Measurements from ENCODE around the gene SBF1.
"Not testable (repeated sequence)": the region's sequence is repeated elsewhere in the genome, so short reads cannot be mapped to it uniquely, and the experiment has no call there.

SBF1 gene, protein sequence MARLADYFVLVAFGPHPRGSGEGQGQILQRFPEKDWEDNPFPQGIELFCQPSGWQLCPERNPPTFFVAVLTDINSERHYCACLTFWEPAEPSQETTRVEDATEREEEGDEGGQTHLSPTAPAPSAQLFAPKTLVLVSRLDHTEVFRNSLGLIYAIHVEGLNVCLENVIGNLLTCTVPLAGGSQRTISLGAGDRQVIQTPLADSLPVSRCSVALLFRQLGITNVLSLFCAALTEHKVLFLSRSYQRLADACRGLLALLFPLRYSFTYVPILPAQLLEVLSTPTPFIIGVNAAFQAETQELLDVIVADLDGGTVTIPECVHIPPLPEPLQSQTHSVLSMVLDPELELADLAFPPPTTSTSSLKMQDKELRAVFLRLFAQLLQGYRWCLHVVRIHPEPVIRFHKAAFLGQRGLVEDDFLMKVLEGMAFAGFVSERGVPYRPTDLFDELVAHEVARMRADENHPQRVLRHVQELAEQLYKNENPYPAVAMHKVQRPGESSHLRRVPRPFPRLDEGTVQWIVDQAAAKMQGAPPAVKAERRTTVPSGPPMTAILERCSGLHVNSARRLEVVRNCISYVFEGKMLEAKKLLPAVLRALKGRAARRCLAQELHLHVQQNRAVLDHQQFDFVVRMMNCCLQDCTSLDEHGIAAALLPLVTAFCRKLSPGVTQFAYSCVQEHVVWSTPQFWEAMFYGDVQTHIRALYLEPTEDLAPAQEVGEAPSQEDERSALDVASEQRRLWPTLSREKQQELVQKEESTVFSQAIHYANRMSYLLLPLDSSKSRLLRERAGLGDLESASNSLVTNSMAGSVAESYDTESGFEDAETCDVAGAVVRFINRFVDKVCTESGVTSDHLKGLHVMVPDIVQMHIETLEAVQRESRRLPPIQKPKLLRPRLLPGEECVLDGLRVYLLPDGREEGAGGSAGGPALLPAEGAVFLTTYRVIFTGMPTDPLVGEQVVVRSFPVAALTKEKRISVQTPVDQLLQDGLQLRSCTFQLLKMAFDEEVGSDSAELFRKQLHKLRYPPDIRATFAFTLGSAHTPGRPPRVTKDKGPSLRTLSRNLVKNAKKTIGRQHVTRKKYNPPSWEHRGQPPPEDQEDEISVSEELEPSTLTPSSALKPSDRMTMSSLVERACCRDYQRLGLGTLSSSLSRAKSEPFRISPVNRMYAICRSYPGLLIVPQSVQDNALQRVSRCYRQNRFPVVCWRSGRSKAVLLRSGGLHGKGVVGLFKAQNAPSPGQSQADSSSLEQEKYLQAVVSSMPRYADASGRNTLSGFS (N-terminal part only)

DNA sequence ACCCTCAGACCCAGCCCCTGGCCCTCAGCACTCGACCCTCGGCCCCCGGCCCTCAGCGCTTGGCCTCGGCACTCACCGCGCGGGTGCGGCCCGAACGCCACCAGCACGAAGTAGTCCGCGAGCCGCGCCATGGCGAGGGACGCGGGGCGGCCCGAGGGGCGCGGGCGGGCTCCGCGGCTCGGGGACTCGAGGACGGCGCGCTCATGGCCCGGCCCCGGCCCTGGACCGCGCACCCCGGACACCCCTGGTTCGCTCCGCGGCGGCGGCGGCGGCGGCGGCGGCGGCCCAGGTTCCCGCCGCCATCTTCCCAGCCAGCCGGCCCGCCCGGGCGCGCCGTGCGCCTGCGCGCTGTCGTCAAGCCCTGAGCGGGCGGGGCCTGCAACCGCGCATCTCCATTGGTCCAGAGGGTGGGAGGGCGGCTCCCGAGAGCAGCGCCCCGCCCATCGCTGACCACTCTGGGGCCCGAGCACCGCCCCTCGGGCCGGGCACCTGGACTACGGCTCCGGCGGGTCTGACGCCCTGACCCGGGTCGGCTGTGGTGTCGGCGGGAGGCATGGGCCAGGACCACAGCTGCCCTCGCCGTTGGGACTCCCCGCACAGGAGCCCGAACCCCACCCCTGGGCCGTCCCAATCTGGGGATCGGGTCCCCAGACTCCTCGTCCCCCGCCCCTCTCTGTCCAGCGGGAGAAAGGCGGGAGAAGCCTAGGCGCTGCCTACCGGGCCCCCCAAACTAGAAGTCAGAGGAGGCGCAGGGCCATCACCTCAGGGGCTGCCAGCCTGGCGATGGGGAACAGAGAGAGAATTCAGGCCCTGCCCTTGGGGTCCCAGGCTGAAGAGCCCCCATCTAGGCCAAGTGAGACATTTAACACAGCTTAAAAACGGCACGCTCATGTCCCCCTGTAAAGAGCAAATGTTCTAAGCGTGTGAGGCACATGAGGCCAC, at the start of gene SBF1:
Gene SBF1 (minus strand): TSS at position 326 of the 942 bp plus-strand sequence. CDS start 195 bp downstream, at position 131.
- peak; percentile 94 for DNase-seq

DNA sequence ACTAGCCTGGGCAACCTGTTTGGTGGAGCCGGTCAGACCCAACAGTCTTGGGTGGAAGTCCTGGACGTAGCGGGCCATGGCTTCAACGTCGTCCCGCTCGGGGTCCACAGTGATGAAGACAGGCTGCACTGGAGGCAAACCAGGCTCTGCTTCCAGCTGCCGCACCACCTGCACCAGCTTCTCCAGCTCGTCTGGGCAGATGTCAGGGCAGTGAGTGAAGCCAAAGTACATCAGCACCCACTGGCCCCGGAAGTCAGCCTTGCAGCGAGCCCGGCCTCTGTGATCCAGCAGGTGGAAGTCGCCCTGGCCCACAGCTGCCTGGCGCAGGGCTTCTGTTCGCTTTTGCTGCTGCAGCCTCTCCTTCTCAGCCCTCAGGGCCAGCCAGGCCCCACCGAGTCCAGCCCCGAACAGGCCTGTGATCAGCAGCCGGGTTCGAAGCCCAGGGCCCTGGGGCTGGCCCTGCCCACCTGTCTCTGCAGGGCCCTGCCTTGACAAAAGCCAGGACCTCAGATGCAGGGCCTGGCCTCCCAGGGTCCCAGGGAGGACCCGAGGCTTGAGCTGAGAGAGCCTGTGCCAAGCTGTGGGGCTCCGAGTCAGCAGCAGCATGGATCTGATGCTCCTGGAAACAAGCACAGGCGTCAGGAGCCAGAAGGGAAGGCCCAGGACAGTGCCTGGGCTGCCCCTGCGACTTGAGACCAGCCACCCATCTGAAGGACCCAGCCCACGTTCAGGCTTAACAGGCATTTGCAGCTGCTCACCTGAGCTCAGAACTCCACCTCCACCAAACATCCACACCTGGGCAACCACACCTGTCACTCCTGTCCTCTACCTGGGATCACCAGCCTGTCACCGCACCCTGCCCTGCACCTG, 49.2 kb upstream of the SBF1 start:
- peak; percentile 41 for DNase-seq

DNA sequence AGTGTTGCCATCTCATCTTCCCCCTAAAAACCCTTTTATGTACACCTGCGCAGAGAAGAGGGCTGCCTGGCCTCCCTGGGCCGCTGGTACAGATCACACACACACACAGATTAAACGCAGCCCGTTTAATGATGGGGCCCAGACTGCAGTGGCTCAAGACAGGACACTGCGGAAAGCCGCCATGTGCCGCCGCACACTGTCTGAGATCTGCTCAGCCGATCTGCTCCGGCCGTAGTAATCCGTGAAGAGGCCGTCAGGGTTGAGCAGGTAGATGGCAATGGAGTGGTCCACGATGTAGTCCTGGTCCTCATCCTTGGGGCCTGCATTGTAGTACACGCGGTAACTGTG, 48.6 kb upstream of the SBF1 start:
- DNase-seq = no peak

DNA sequence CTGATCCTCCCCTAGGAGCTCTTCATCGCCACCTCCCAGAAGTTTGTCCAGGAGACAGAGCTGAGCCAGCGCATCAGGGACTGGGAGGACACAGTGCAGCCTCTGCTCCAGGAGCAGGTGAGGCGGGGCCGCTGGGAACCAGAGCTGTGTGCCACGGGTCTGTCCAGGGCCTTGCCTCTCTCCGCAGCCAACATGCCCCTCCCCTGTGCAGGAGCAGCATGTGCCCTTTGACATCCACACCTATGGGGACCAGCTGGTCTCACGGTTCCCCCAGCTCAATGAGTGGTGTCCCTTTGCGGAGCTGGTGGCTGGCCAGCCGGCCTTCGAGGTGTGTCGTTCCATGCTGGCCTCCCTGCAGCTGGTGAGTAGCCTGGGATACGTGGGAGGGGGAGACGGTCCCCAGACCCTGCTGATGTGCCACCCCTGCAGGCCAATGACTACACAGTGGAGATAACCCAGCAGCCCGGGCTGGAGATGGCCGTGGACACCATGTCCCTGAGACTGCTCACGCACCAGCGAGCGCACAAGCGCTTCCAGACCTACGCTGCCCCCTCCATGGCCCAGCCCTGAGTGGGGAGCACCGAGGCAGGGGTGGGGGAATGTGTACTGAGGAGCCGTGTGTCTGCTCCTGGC, 48.1 kb upstream of the SBF1 start:
- no peak for DNase-seq

DNA sequence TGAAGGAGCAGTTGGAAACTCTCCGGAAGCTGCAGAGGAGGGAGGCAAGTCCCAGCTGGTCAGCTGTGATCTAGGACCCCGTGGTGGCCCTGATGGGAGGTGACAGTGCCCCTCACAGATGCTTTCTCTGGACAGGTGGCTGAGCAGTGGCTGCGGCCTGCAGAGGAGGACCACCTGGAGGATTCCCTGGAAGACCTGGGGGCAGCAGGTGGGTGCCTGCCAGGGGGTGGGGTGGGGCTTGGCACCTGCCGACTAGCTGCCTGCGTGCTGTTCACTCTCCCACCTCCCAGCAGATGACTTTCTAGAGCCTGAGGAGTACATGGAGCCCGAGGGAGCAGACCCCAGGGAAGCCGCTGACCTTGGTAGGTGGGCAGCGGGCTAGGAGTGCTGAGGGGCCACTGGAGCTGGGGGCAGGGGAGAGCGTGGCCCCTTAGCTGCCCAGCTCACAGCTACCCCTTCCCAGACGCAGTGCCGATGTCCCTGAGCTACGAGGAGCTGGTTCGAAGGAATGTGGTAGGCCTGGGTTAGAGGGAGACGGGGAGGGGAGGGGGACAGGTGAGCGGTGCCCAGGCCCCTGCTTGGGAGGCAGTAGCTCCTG, 47.5 kb upstream of the SBF1 start:
- no peak for DNase-seq

DNA sequence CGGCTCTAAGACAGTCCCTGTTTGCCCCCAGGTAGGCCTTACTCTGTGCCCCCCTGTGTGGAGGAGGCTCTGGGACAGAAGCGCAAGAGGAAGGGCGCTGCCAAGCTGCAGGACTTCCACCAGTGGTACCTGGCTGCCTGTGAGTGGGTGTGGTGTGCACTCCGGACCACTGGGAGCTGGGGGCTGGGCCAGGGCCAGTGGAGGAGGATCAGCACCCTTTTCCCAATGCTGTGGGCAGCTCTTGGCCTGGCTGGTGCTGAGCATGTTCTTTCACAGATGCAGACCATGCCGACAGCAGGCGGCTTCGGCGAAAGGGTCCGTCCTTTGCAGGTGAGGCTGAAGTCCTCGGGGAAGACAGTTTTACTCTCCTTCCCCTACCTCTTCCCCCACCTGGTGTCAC, 46.9 kb upstream of the SBF1 start:
- DNase-seq = no peak

DNA sequence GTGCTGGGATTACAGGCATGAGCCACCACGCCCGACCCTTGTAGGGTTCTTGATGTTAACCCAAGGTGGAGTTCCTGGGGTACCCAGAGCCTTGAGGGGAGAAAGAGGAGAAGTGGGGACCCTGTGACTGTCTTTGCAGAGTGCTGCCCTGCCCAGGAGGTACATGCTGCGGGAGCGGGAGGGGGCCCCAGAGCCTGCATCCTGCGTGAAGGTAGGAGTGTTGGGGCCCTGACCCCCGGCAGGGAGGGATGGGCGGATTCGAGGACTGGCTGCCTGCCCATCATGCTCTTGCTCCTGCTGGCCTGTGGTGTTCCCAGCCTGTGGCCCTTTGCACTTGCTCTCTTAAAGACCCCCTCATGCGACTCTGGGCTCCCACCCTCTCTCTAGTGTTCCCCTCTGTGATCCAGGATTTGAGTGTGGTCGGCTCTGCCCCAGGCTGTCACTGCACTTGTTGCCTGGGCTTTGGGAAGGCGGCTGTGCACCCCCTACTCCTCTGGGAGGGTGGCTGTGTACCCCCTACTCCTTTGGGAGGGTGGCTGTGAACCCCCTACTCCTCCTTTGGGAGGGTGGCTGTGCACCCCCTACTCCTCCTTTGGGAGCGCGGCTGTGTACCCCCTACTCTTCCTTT, 46.1 kb upstream of the SBF1 start:
- no peak for DNase-seq

DNA sequence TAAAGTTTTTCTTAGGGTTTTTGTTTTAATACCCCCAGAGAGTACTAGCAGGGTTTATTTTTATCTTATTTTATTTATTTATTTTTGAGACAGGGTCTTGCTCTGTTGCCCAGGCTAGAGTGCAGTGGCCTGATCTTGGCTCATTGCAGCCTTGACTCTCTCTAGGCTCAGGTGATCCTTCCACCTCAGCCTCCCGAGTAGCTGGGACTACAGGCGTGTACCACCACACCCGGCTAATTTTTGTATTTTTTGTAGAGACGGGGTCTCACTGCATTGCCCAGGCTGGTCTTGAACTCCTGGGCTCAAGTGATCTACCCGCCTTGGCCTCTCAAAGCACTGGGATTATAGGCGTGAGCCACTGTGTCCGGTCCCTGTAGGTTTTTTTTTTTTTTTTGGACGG, 45.3 kb upstream of the SBF1 start:
- DNase-seq = not testable (repeated sequence)

DNA sequence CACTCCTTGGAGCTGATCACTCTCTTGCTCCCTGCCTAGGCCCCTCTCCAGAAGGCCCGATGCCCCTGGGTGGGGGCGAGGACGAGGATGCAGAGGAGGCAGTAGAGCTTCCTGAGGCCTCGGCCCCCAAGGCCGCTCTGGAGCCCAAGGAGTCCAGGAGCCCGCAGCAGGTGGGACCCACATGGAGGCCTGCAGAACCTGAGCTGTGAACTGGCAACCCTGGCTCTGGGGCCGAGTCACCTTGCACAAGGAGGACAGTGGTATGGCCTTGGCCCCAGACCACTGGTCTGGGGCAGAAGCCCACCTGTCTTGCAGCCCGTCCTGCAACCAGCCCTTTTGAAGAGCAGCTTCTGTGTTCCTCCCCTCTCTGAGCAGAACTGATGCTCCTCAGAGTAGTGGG, 44.3 kb upstream of the SBF1 start:
- no peak for DNase-seq

DNA sequence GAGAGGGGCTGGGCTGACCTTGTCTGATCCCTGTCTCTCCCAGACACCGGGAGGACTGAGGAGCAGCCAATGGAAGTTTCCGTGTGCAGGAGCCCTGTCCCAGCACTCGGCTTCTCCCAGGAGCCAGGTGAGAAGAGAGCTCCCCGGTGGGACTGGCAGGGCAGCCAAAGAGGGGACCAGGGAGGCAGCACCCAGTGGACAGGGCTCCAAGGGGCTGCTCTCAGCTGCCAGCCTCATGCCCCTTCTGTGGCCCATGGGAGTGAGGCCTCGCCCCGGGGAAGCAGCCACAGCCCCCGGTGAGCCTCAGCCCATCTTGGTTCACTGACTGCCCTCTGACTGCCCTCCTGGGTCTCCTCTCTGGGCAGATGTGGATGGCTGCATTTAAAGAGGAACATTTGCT, 43.8 kb upstream of the SBF1 start:
- no peak for DNase-seq

DNA sequence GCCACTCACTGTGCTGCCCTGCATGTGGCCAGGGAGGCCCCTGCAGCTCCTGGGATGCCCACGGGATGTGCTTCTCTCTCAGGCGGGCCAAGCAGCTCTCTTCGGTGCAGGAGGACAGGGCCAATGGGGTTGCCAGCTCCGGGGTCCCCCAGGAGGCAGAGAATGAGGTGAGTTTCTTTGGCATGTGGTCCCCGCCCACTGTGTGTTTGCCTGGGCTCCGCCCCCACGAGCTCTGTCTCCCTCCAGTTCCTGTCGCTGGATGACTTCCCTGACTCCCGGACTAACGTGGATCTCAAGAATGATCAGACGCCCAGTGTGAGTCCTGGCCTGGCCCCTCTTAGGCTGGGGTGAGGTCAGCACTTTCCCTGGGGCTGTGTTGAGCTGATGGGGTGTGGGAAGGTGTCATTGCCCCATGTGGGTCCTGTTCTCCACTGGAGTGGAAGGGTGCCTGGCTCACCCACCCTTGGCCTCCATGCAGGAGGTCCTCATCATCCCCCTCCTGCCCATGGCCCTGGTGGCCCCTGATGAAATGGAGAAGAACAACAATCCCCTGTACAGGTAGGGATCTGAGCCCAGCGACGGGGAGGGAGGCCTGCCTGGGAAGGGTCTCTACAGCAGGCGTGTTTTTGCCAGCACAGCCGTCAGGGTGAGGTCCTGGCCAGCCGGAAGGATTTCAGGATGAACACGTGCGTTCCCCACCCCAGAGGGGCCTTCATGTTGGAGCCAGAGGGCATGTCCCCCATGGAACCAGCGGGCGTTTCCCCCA, 42.8 kb upstream of the SBF1 start:
- no peak for DNase-seq

DNA sequence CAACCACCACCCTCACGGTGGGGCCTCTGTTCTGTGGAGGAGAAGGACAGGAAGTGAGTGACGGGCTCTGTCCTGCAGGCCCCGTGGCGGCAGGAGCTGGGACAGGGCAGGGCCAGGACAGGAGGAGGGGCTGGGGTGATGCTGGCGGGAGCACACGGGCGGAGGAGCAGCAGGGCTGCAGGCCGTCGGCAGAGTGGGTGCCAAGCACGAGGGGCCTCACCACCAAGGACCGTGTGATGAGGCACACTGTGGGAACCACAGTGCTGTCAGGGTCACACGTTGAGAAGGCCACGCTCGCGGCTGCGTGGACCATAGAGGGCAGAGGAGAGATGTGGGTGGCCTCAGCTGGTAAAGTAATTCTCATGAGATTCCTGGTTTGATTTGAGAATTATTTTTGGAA, 42.1 kb upstream of the SBF1 start:
- DNase-seq = no peak

DNA sequence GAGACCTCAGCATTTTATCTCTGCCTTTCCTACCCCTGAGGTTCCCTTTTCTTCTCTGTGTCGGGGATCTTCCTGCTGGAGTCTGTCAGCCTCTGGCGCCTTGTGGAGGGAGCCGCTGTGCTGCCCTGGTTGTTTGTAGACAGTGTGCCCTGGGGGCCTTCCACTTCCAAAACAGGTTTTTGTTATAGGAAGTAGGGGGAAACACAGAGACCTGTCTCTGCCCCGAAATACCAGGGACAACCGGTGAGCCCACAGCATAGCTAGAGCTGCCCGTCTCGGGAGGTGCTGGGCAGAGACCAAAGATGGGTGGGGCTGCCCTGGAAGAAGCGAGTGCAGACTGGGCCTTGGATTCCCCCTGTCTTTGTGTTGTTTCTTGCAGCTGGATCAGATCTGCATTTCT, 41.2 kb upstream of the SBF1 start:
- DNase-seq = no peak

DNA sequence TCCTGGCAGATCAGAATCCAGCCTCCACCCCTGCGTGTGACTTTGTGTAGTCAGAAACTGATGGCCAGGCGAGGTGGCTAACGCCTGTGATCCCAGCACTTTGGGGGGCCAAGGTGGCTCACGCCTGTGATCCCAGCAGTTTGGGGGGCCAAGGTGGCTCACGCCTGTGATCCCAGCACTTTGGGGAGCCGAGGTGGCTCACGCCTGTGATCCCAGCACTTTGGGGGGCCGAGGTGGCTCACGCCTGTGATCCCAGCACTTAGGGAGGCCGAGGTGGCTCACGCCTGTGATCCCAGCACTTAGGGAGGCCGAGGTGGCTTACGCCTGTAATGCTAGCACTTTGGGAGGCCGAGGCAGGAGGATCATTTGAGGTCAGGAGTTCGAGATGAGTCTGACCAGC, 38.3 kb upstream of the SBF1 start:
- DNase-seq = no peak

DNA sequence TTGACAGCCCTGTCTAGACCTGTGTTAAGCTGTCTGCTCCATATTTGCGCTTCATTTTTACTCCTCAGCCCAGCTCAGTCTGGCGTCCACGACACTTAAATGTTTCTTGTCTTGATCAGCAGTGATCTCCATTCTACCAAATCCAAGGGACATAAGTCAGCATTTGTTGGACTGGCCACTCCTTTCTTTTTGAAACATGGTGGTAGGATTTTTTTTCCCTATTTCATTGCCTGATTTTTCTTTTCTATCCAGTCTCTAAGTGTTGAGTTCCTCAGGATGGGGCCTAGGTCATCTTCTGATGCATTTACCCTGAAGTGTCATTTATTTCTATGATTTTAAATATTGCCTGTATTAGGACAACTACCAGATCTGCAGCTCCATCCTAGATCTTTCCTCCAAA, 34.1 kb upstream of the SBF1 start:
- no peak for DNase-seq

DNA sequence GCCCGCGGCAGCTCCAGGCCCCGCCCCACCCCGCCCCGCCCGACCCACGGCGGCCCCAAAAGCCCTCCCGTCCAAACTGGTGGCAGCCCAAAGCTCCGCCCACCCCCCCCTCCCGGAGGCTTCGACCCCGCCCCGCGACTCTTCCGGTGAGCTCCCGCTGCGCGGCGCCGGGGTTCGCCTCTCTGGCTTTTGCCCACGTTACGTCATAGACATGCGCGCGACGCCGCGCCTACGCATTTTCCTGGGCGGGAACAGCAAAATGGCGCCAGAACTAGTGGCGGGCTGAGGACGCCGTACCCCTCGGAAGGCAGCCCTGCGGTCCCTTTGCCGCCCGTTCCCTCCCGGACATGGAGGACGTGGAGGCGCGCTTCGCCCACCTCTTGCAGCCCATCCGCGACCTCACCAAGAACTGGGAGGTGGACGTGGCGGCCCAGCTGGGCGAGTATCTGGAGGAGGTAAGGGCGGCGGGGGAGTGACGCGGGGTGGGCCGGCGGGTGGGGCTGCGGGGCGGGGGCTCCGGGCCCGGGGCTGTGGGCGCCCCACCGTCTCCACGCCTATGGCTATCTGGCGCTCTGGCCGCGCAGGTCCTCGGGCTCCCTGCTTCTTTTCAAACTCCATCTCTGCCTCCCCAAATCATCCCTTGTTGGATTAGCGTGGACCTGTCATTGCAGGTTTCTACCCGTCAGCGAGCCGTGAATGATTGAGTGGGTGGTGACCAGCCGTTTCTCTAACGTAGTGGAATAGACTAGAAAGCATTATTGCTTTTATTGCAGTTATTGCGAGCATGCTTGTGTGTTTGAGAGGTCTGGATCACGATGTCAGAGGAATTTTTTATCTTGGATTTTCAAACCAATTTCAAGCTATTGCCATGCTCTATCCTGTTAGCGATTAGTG, 33.4 kb upstream of the SBF1 start, which contains the start of gene NCAPH2:
Gene NCAPH2 (plus strand): TSS at position 234 of the 894 bp plus-strand sequence. CDS start 114 bp downstream, at position 348.
- peak; percentile 99 for DNase-seq

DNA sequence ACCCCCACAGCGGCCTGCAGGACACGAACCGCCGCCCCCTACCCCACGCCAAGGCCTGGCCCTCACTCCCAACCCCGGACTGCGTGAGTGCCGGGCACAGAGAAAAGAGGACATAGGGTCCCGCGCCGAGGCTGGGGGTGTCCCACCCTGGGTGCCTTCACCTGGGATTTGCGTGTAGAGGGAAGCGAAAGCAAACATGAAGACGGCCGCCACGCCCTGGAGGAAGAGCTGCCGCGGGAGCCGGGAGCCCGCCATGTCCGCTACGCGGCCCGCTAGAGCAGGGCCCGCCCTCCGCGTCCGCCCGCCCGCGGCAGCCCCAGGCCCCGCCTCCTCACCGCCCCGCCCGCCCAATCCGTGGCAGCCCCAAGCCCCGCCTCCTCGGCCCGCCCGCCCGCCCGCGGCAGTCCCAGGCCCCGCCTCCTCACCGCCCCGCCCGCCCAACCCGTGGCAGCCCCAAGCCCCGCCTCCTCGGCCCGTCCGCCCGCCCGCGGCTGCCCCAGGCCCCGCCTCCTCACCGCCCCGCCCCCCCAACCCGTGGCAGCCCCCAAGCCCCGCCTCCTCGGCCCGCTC, 32.7 kb upstream of the SBF1 start, which contains the start of gene LMF2:
Gene LMF2 (minus strand): TSS at position 282 of the 570 bp plus-strand sequence. CDS start 27 bp downstream, at position 255.
- no peak for DNase-seq
